Endodermal cell (in vitro differentiated cells): ENCODE results near the gene PRKCD. TPM values are rescaled to one million over a fixed set of nuclear protein-coding genes. Genes with fewer than 3 reads are reported as not detected.

Experiments used
- DNase-seq: peaks from one replicate; pipeline ENCODE4 v3.0.0-alpha.2; 2017
- H3K27ac ChIP-seq: 2 replicates; pipeline ENCODE4 v1.5.1; 2013; ENCODE audit warnings: mild to moderate bottlenecking, low read depth, low read length, moderate library complexity
- H3K27me3 ChIP-seq: 2 replicates; pipeline ENCODE4 v1.6.1; 2013; ENCODE audit warnings: mild to moderate bottlenecking, low read length, moderate library complexity; ENCODE audit not compliant: insufficient read depth, control insufficient read depth, poor library complexity, severe bottlenecking
- H3K36me3 ChIP-seq: 2 replicates; pipeline ENCODE4 v1.7.0; 2013; ENCODE audit warnings: mild to moderate bottlenecking, low read length, moderate library complexity; ENCODE audit not compliant: control insufficient read depth, insufficient read depth
- H3K4me1 ChIP-seq: one replicate; pipeline ENCODE4 v1.7.0; 2013; ENCODE audit warnings: low read length; ENCODE audit not compliant: control insufficient read depth, insufficient read depth
- H3K4me3 ChIP-seq: 2 replicates; pipeline ENCODE4 v1.5.1; 2013; ENCODE audit warnings: mild to moderate bottlenecking, low read length, moderate library complexity
- H3K9ac ChIP-seq: 2 replicates; pipeline ENCODE4 v1.6.1; 2013; ENCODE audit warnings: mild to moderate bottlenecking, low read length, moderate library complexity; ENCODE audit not compliant: poor library complexity, severe bottlenecking; ENCODE audit errors: extremely low read depth
- H3K9me3 ChIP-seq: 2 replicates; pipeline ENCODE4 v1.6.1; 2013; ENCODE audit warnings: mild to moderate bottlenecking, low read length, moderate library complexity; ENCODE audit not compliant: control insufficient read depth
- H3K27ac Mint-ChIP-seq: 2 replicates; pipeline ENCODE4 v1.8.0; 2020; ENCODE audit warnings: mixed read lengths
- H3K27me3 Mint-ChIP-seq: 2 replicates; pipeline ENCODE4 v1.8.0; 2021; ENCODE audit warnings: mild to moderate bottlenecking, mixed read lengths; ENCODE audit not compliant: insufficient read depth
- H3K36me3 Mint-ChIP-seq: 2 replicates; pipeline ENCODE4 v1.8.0; 2020; ENCODE audit warnings: low read depth, mixed read lengths
- H3K4me1 Mint-ChIP-seq: 2 replicates; pipeline ENCODE4 v1.8.0; 2020; ENCODE audit warnings: mixed read lengths
- H3K4me3 Mint-ChIP-seq: 2 replicates; pipeline ENCODE4 v1.8.0; 2020; ENCODE audit warnings: mild to moderate bottlenecking, moderate library complexity, mixed read lengths
- H3K9me3 Mint-ChIP-seq: 2 replicates; pipeline ENCODE4 v1.8.0; 2020; ENCODE audit warnings: mild to moderate bottlenecking, mixed read lengths
- CTCF ChIP-seq: fragments of 200-600 bp; sonication (generic); conservative IDR thresholded peaks from 2 replicates; pipeline ENCODE4 v1.5.0; 2021; ENCODE audit warnings: antibody characterized with exemption, mild to moderate bottlenecking
- WGBS, 2 experiments: methylation state at CpG; one replicate each; pipeline versions ENCODE4 v1.1.5 to v1.1.7; 2013; ENCODE audit warnings: missing lambda C conversion rate in 2 of 2, mixed read lengths in 1 of 2; ENCODE audit not compliant: insufficient coverage in 1 of 2, insufficient read length in 1 of 2; 5-methylcytosine and 5-hydroxymethylcytosine counted together
- total RNA-seq, 2 donors: library from RNA; stranded (reverse); fragmentation: NEBNext Ultra II Directional in 1 of 2; extraction: Animal tissue kit (Norgen Biotek cat#: 25700) in 1 of 2; gene quantifications; 2 replicates in 1 of 2; 3 replicates in 1 of 2; pipeline ENCODE4 v1.2.1, GENCODE V29; 2021

Gene PRKCD
- total RNA-seq, 2 donors from 2014 or later: 19.9 to 26.6 TPM

GRCh38 chr3:53202331-53203015 lies 41.5 kb downstream of the PRKCD start:
- 80 to 86% methylated on average over 8 to 14 of the region's 14 CpGs for WGBS, 2 experiments
- no peak overlapping the region for H3K27ac Mint-ChIP-seq

GRCh38 chr3:53211706-53212702 lies 51.0 kb downstream of the PRKCD start:
- H3K4me1 Mint-ChIP-seq: peaks cover 4% of the 10 kb centered on the region
- no peak overlapping the region for H3K4me3 Mint-ChIP-seq
- Histone ChIP-seq H3K27me3 (no peaks in the 10 kb centered on the region), H3K36me3 (no peaks in the 10 kb centered on the region), H3K9ac (no peak overlapping the region), H3K27ac (no peak overlapping the region), H3K9me3 (peaks cover 24% of the 10 kb centered on the region), H3K4me1 (no peaks in the 10 kb centered on the region), H3K4me3 (no peak overlapping the region)
- no peak overlapping the region for H3K27ac Mint-ChIP-seq
- H3K27me3 Mint-ChIP-seq: peaks cover 3% of the 10 kb centered on the region
- TF ChIP-seq CTCF: no peak
- H3K9me3 Mint-ChIP-seq: peaks cover 28% of the 10 kb centered on the region
- H3K36me3 Mint-ChIP-seq: no peaks in the 10 kb centered on the region
- DNase-seq: no peak
- WGBS, 2 experiments: 89 to 95% methylated on average over 6 to 9 of the region's 9 CpGs

More at GRCh38 chr3:53202331-53203015, 41.5 kb downstream of the PRKCD start:
- no peaks in the 10 kb centered on the region for H3K4me1 ChIP-seq
- H3K27me3 ChIP-seq: no peaks in the 10 kb centered on the region
- H3K27me3 Mint-ChIP-seq: peaks cover 2% of the 10 kb centered on the region
- TF ChIP-seq CTCF: no peak
- no peaks in the 10 kb centered on the region for H3K9me3 ChIP-seq
- H3K36me3 Mint-ChIP-seq: no peaks in the 10 kb centered on the region
- no peaks in the 10 kb centered on the region for H3K4me1 Mint-ChIP-seq
- H3K9me3 Mint-ChIP-seq: peaks cover 11% of the 10 kb centered on the region
- no peak overlapping the region for H3K9ac ChIP-seq
- H3K27ac ChIP-seq: no peak overlapping the region
- no peak overlapping the region for H3K4me3 Mint-ChIP-seq
- DNase-seq: no peak
- no peak overlapping the region for H3K4me3 ChIP-seq
- no peaks in the 10 kb centered on the region for H3K36me3 ChIP-seq

GRCh38 chr3:53213276-53213675 lies 52.3 kb downstream of the PRKCD start:
- TF ChIP-seq CTCF: no peak
- peaks cover 19% of the 10 kb centered on the region for H3K9me3 Mint-ChIP-seq
- no peak for DNase-seq
- H3K9ac ChIP-seq: no peak overlapping the region
- H3K27me3 ChIP-seq: no peaks in the 10 kb centered on the region
- peaks cover 11% of the 10 kb centered on the region for H3K4me1 Mint-ChIP-seq
- H3K4me3 Mint-ChIP-seq: no peak overlapping the region
- no peak overlapping the region for H3K27ac ChIP-seq
- 92 to 100% methylated on average over 5 to 7 of the region's 7 CpGs for whole genome bisulfite sequencing, 2 experiments
- no peak overlapping the region for H3K4me3 ChIP-seq
- H3K27ac Mint-ChIP-seq: no peak overlapping the region
- no peaks in the 10 kb centered on the region for H3K4me1 ChIP-seq
- H3K27me3 Mint-ChIP-seq: peaks cover 3% of the 10 kb centered on the region
- H3K9me3 ChIP-seq: peaks cover 17% of the 10 kb centered on the region
- H3K36me3 ChIP-seq: no peaks in the 10 kb centered on the region
- H3K36me3 Mint-ChIP-seq: no peaks in the 10 kb centered on the region
